Measurements from ENCODE around the gene TMEM161A. TPM values are rescaled to one million over a fixed set of nuclear protein-coding genes. Genes with fewer than 3 reads are reported as not detected.

Gene TMEM161A
- total and polyA plus RNA-seq, 8 donors, result 10.5 to 35.6 (median 12.2) TPM

- H3K27me3 ChIP-seq, result no peaks in the 10 kb centered on the region
- FAIRE-seq, result no peak
- no peaks in the 10 kb centered on the region for H3K36me3 ChIP-seq
- no peak within 1 kb of the TSS for H3K27ac ChIP-seq
- no peaks in the 10 kb centered on the region for H3K4me1 ChIP-seq
- no peak for TF ChIP-seq CTCF (IDR thresholded peaks at IDR 0.05)
- peak; percentile 93 to 98 (median 95) for ATAC-seq
- 15% methylated on average over 55 to 56 of the region's 56 CpGs for WGBS, 2 donors
- intact Hi-C loops (cut with DNase I), result no loop called here
- H3K4me3 ChIP-seq, result peak within 1 kb of the TSS in 1 of 4 donors; percentile 30
- DNase-seq, result peak; percentile 67 to 91 (median 82)
- H3K9me3 ChIP-seq, result no peaks in the 10 kb centered on the region
Observed at GRCh38 chr19:19170053-19170872, 32.0 kb upstream of the TMEM161A start, which contains the start of gene MEF2B. Gene MEF2B (minus strand): TSS chr19:19170263. CDS start chr19:19150735, 19,528 bp downstream.

DNA sequence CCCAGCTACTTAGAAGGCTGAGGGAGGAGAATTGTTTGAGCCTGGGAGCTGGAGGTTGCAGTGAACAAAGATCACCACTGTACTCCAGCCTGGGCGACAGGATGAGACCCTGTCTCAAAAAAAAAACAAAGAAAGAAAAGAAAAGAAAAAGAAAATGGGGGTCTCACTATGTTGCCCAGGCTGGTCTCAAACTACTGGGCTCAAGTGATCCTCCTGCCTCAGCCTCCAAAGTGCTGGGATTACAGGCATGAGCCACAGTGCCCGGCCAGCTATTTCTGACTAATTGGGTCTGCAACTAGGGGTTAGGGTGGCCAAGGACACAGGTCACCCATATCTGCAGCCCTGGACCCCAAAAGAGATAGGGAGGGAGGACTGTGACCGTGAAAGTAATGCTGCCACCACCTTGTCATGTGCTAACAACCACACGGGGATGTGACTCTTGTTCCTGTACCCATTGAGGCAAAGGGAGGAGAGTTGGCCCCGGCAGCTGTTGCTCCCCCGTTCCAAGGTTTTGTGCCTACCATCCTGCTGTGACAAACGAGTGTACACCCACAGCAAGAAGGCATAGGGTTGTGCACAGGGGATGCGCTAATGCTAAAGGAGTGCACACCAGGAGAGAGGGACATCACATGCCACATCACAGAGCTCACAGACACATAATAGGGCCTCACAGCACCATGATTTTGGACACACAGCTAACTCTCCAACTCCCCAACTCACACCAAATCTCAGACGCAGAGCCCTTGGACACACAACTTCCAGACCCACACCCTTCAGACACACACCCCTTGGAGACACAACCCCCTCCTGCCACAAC, 31.2 kb upstream of the TMEM161A start:
- 69 to 76% methylated on average over 9 of the region's 9 CpGs for WGBS, 2 donors
- Histone ChIP-seq H3K4me3 (peak overlapping the region in 1 of 4 donors; percentile 30), H3K36me3 (no peaks in the 10 kb centered on the region), H3K4me1 (no peaks in the 10 kb centered on the region), H3K27me3 (no peaks in the 10 kb centered on the region), H3K9me3 (no peaks in the 10 kb centered on the region), H3K27ac (no peak overlapping the region)
- DNase-seq (no peak), ATAC-seq (no peak), FAIRE-seq (no peak)
- no peak for TF ChIP-seq CTCF (IDR thresholded peaks at IDR 0.05)
- intact Hi-C loops (cut with DNase I), result no loop called here

GRCh38 chr19:19167612-19168011, 29.3 kb upstream of the TMEM161A start:
- Histone ChIP-seq H3K4me1 (no peaks in the 10 kb centered on the region), H3K36me3 (no peaks in the 10 kb centered on the region), H3K9me3 (no peaks in the 10 kb centered on the region), H3K27me3 (no peaks in the 10 kb centered on the region), H3K4me3 (no peak overlapping the region), H3K27ac (no peak overlapping the region)
- FAIRE-seq (no peak), DNase-seq (no peak), ATAC-seq (no peak)
- WGBS, 2 donors, result 77 to 80% methylated on average over 3 of the region's 3 CpGs
- TF ChIP-seq CTCF (IDR thresholded peaks at IDR 0.05), result no peak
- intact Hi-C loops (cut with DNase I), result no loop called here

- 98 to 100% methylated on average over 1 of the region's 1 CpG for WGBS, 2 donors
- Histone ChIP-seq H3K4me1 (no peaks in the 10 kb centered on the region), H3K36me3 (no peaks in the 10 kb centered on the region), H3K27me3 (no peaks in the 10 kb centered on the region), H3K4me3 (no peak overlapping the region), H3K27ac (no peak overlapping the region), H3K9me3 (no peaks in the 10 kb centered on the region)
- no peak for ATAC-seq
- FAIRE-seq, result no peak
- TF ChIP-seq CTCF (IDR thresholded peaks at IDR 0.05), result no peak
- intact Hi-C loops (cut with DNase I), result no loop called here
- DNase-seq, result no peak
Observed at GRCh38 chr19:19165396-19165795, 27.1 kb upstream of the TMEM161A start.
